GM12892 (cell line): Measurements from ENCODE around the gene LRRTM4.

Source experiments
- POLR2A ChIP-seq: IDR thresholded peaks from 2 replicates; pipeline ENCODE4 v1.6.1; 2011; ENCODE audit warnings: low read depth, low read length, control low read depth
- POLR2AphosphoS5 ChIP-seq: IDR thresholded peaks from 2 replicates; pipeline ENCODE4 v1.6.1; 2011; ENCODE audit warnings: low read depth, low read length, control low read depth
- TAF1 ChIP-seq: IDR thresholded peaks from 2 replicates; pipeline ENCODE4 v1.6.1; 2011; ENCODE audit warnings: low read depth, mild to moderate bottlenecking, control low read depth, low read length, borderline replicate concordance

DNA sequence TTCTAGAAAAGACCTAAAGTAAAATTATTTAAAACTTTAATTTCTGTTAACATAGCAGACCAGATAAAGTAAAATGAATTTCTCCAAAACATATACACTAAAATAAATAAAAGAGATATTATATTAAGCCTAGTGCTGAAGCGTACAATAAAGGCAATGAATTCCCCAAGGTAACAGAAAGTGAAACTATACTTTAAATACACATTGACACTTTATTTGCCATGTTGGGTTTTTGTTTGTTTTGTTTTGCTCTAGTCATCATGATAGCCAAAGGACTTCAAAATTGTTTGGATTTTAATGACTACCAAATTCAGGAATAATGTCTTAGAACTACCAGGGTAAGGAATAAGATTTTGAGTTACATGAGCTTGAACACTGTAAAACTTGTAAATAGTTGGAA lies 413.3 kb downstream of the LRRTM4 start:
- TF ChIP-seq POLR2A (no peak), POLR2AphosphoS5 (no peak), TAF1 (no peak)
